Thyroid gland (tissue), 4 donors: ENCODE measurements around the gene MAD1L1.

Experiments
- CTCF ChIP-seq, 6 experiments: fragments of 200-600 bp in 3 of 6; fragments of 450-650 bp in 3 of 6; sonication (generic) in 3 of 6; IDR thresholded peaks; one replicate each; pipeline ENCODE4 v1.5.1; 2016 to 2019; ENCODE audit warnings: antibody characterized with exemption in 6 of 6, mild to moderate bottlenecking in 2 of 6, inconsistent platforms in 1 of 6, moderate library complexity in 1 of 6
- POLR2A ChIP-seq, 2 donors: fragments of 450-650 bp; IDR thresholded peaks; one replicate each; pipeline ENCODE4 v1.6.1; 2017; ENCODE audit warnings: antibody characterized with exemption in 2 of 2, mild to moderate bottlenecking in 2 of 2, moderate library complexity in 1 of 2

- no peak for TF ChIP-seq CTCF (IDR thresholded peaks at IDR 0.05)
- no peak for TF ChIP-seq POLR2A (IDR thresholded peaks at IDR 0.05)
These were observed 429.8 kb downstream of the MAD1L1 start for GRCh38 chr7:1802899-1803298.
